Muscle of leg (tissue), 11 donors: ENCODE measurements around the gene SRL. TPM values are rescaled to one million over a fixed set of nuclear protein-coding genes. Genes with fewer than 3 reads are reported as not detected.
"Not testable (repeated sequence)": the region's sequence is repeated elsewhere in the genome, so short reads cannot be mapped to it uniquely, and the experiment has no call there.

Experiments
- DNase-seq: peaks from one replicate; pipeline ENCODE4 v3.0.0; 2013
- H3K27ac ChIP-seq: one replicate; pipeline ENCODE4 v1.5.1; 2013; ENCODE audit warnings: mild to moderate bottlenecking, low read length, control low read depth
- H3K27me3 ChIP-seq: one replicate; pipeline ENCODE4 v1.6.1; 2013; ENCODE audit warnings: low read length; ENCODE audit not compliant: control insufficient read depth, insufficient read depth
- H3K36me3 ChIP-seq: one replicate; pipeline ENCODE4 v1.6.1; 2013; ENCODE audit warnings: low read length; ENCODE audit not compliant: control insufficient read depth, insufficient read depth
- H3K4me1 ChIP-seq: one replicate; pipeline ENCODE4 v1.6.1; 2013; ENCODE audit warnings: low read length; ENCODE audit not compliant: control insufficient read depth, insufficient read depth
- H3K4me3 ChIP-seq: one replicate; pipeline ENCODE4 v1.5.1; 2013; ENCODE audit warnings: low read length, control low read depth
- H3K9me3 ChIP-seq: replicated peaks from 2 replicates; pipeline ENCODE4 v1.6.1; 2013; ENCODE audit warnings: low read depth, low read length; ENCODE audit not compliant: control insufficient read depth
- WGBS: methylation state at CpG from one replicate; pipeline ENCODE4 v1.1.5; 2013; ENCODE audit warnings: missing lambda C conversion rate; ENCODE audit not compliant: insufficient coverage; 5-methylcytosine and 5-hydroxymethylcytosine counted together
- polyA plus RNA-seq, 8 donors: library from polyadenylated mRNA; unstranded; fragments of 120-200 nt; gene quantifications; one replicate each; pipeline versions ENCODE4 v1.2.1 to v1.2.3, GENCODE V29; 2013; ENCODE audit warnings: inconsistent platforms in 1 of 8, low replicate concordance in 1 of 8; ENCODE audit not compliant: insufficient read length in 8 of 8, insufficient read depth in 1 of 8
- total RNA-seq: library from RNA; stranded (reverse); fragments of 120-200 nt; gene quantifications from one replicate; pipeline ENCODE4 v1.2.4, GENCODE V29; 2013

SRL gene
- total and polyA plus RNA-seq, 9 donors: 365 to 639 (median 481) TPM

GRCh38 chr16:4263504-4264436 is 21.9 kb upstream of the SRL start:
- Histone ChIP-seq H3K36me3 (peaks cover 32% of the 10 kb centered on the region), H3K9me3 (no peaks in the 10 kb centered on the region), H3K27me3 (no peaks in the 10 kb centered on the region), H3K27ac (peak overlapping the region; percentile 88), H3K4me1 (peaks cover 37% of the 10 kb centered on the region), H3K4me3 (peak overlapping the region; percentile 4)
- WGBS: 12% methylated on average over 21 of the region's 39 CpGs
- peak; percentile 98 for DNase-seq

- peaks cover 37% of the 10 kb centered on the region for H3K36me3 ChIP-seq
- no peaks in the 10 kb centered on the region for H3K9me3 ChIP-seq
- no peak overlapping the region for H3K4me3 ChIP-seq
- H3K27ac ChIP-seq: no peak overlapping the region
- DNase-seq: no peak
- WGBS: 97% methylated on average over 11 of the region's 22 CpGs
- H3K4me1 ChIP-seq: peaks cover 49% of the 10 kb centered on the region
- no peaks in the 10 kb centered on the region for H3K27me3 ChIP-seq
Observed at GRCh38 chr16:4262303-4262835, 20.5 kb upstream of the SRL start.

GRCh38 chr16:4261557-4262172 is 19.8 kb upstream of the SRL start:
- DNase-seq: no peak
- WGBS: 62% methylated on average over 34 of the region's 35 CpGs
- H3K27ac ChIP-seq: no peak overlapping the region
- no peaks in the 10 kb centered on the region for H3K27me3 ChIP-seq
- peaks cover 40% of the 10 kb centered on the region for H3K36me3 ChIP-seq
- no peak overlapping the region for H3K4me3 ChIP-seq
- peaks cover 49% of the 10 kb centered on the region for H3K4me1 ChIP-seq
- H3K9me3 ChIP-seq: no peaks in the 10 kb centered on the region

GRCh38 chr16:4260360-4260759 is 18.5 kb upstream of the SRL start:
- Histone ChIP-seq H3K27ac (no peak overlapping the region), H3K4me1 (peaks cover 44% of the 10 kb centered on the region)
- 86% methylated on average over 14 of the region's 14 CpGs for WGBS

GRCh38 chr16:4257646-4258556 is 16.0 kb upstream of the SRL start:
- Histone ChIP-seq H3K27me3 (no peaks in the 10 kb centered on the region), H3K36me3 (peaks cover 40% of the 10 kb centered on the region), H3K27ac (peak overlapping the region; percentile 86), H3K4me1 (peaks cover 27% of the 10 kb centered on the region), H3K4me3 (no peak overlapping the region), H3K9me3 (no peaks in the 10 kb centered on the region)
- peak; percentile 75 for DNase-seq
- WGBS: 40% methylated on average over 17 of the region's 34 CpGs

More at GRCh38 chr16:4260360-4260759, 18.5 kb upstream of the SRL start:
- H3K9me3 ChIP-seq: no peaks in the 10 kb centered on the region
- no peak for DNase-seq
- H3K27me3 ChIP-seq: no peaks in the 10 kb centered on the region
- H3K4me3 ChIP-seq: no peak overlapping the region
- H3K36me3 ChIP-seq: peaks cover 40% of the 10 kb centered on the region

- Histone ChIP-seq H3K27me3 (no peaks in the 10 kb centered on the region), H3K36me3 (peaks cover 9% of the 10 kb centered on the region), H3K4me1 (peaks cover 42% of the 10 kb centered on the region), H3K27ac (peak overlapping the region; percentile 96), H3K9me3 (no peaks in the 10 kb centered on the region), H3K4me3 (peak overlapping the region; percentile 57)
- under 1% methylated on average over 74 of the region's 80 CpGs for WGBS
- DNase-seq: peak; percentile 100
Observed at GRCh38 chr16:4253394-4254150, 11.7 kb upstream of the SRL start.

GRCh38 chr16:4253012-4253393 is 11.1 kb upstream of the SRL start:
- H3K36me3 ChIP-seq, H3K9me3 ChIP-seq, DNase-seq, H3K27me3 ChIP-seq: not testable (repeated sequence)
- Histone ChIP-seq H3K27ac (peak overlapping the region; percentile 96), H3K4me3 (peak overlapping the region; percentile 57), H3K4me1 (peaks cover 42% of the 10 kb centered on the region)
- 65% methylated on average over 18 of the region's 23 CpGs for WGBS

- peak; percentile 94 for DNase-seq
- 52% methylated on average over 5 of the region's 12 CpGs for whole genome bisulfite sequencing
- Histone ChIP-seq H3K4me1 (peaks cover 68% of the 10 kb centered on the region), H3K36me3 (peaks cover 3% of the 10 kb centered on the region), H3K9me3 (no peaks in the 10 kb centered on the region), H3K27ac (peak overlapping the region; percentile 91), H3K27me3 (no peaks in the 10 kb centered on the region), H3K4me3 (no peak overlapping the region)
Observed at GRCh38 chr16:4249530-4250308, 7.8 kb upstream of the SRL start.

- Histone ChIP-seq H3K4me1 (peaks cover 77% of the 10 kb centered on the region), H3K27ac (peak overlapping the region; percentile 93), H3K36me3 (peaks cover 3% of the 10 kb centered on the region), H3K27me3 (no peaks in the 10 kb centered on the region), H3K9me3 (no peaks in the 10 kb centered on the region), H3K4me3 (no peak overlapping the region)
- 83% methylated on average over 5 of the region's 7 CpGs for WGBS
- no peak for DNase-seq
Observed at GRCh38 chr16:4247460-4247784, 5.5 kb upstream of the SRL start.
